ENCODE measurements around the gene NNMT. TPM values are rescaled to one million over a fixed set of nuclear protein-coding genes. Genes with fewer than 3 reads are reported as not detected.
A peak's percentile ranks its signal among the peaks of the same experiment; 100 is the strongest.

Gene NNMT
- total RNA-seq, 1 donor from 2014 or later = 394 TPM

- peaks cover 24% of the 10 kb centered on the region for H3K4me1 ChIP-seq (ENCODE audit: insufficient read depth, low read length)
- H3K27ac ChIP-seq (ENCODE audit: low read depth, low read length) = no peak overlapping the region
- Mint-ChIP-seq H3K36me3 (ENCODE audit: low read depth, unreplicated experiment) (peaks cover 52% of the 10 kb centered on the region), H3K4me1 (ENCODE audit: low read depth, unreplicated experiment) (peaks cover 28% of the 10 kb centered on the region), H3K27ac (ENCODE audit: unreplicated experiment) (peak overlapping the region; percentile 100), H3K4me3 (ENCODE audit: unreplicated experiment) (peak overlapping the region; percentile 93), H3K9me3 (ENCODE audit: unreplicated experiment) (peaks cover 19% of the 10 kb centered on the region), H3K27me3 (ENCODE audit: low read depth, unreplicated experiment) (no peaks in the 10 kb centered on the region)
- H3K27me3 ChIP-seq (ENCODE audit: insufficient read depth, low read length) = no peaks in the 10 kb centered on the region
- peak overlapping the region; percentile 86 for H3K4me2 ChIP-seq (ENCODE audit: low read length)
- peaks cover 73% of the 10 kb centered on the region for H3K79me2 ChIP-seq (ENCODE audit: insufficient read depth, low read length)
- H3K9me3 ChIP-seq (ENCODE audit: insufficient read depth, low read depth, low read length) = peaks cover 6% of the 10 kb centered on the region
- peak overlapping the region; percentile 89 for H3K9ac ChIP-seq (ENCODE audit: low read length)
- TF ChIP-seq EZH2 (IDR thresholded peaks at IDR 0.05; ENCODE audit: insufficient read depth, low read length) (no peak), CTCF (IDR thresholded peaks at IDR 0.05; ENCODE audit: insufficient read depth, low read depth, low read length) (no peak)
- no peak for DNase-seq (ENCODE audit: low read depth)
- H3K36me3 ChIP-seq (ENCODE audit: insufficient read depth, low read length) = peaks cover 18% of the 10 kb centered on the region
- FAIRE-seq = no peak
- no peak overlapping the region for H2AFZ ChIP-seq (ENCODE audit: low read depth, low read length)
- peak overlapping the region; percentile 67 for H3K4me3 ChIP-seq (ENCODE audit: insufficient read depth, low read depth, low read length)
- H4K20me1 ChIP-seq (ENCODE audit: insufficient read depth, low read length) = peaks cover 14% of the 10 kb centered on the region
These were observed 2.5 kb downstream of the NNMT start for GRCh38 chr11:114298710-114299109.

- Mint-ChIP-seq H3K36me3 (ENCODE audit: low read depth, unreplicated experiment) (peaks cover 62% of the 10 kb centered on the region), H3K4me1 (ENCODE audit: low read depth, unreplicated experiment) (peaks cover 19% of the 10 kb centered on the region), H3K27me3 (ENCODE audit: low read depth, unreplicated experiment) (no peaks in the 10 kb centered on the region), H3K4me3 (ENCODE audit: unreplicated experiment) (peak overlapping the region; percentile 93), H3K9me3 (ENCODE audit: unreplicated experiment) (peaks cover 19% of the 10 kb centered on the region), H3K27ac (ENCODE audit: unreplicated experiment) (peak overlapping the region; percentile 41)
- DNase-seq (ENCODE audit: low read depth) = no peak
- no peaks in the 10 kb centered on the region for H3K27me3 ChIP-seq (ENCODE audit: insufficient read depth, low read length)
- peaks cover 6% of the 10 kb centered on the region for H3K9me3 ChIP-seq (ENCODE audit: insufficient read depth, low read depth, low read length)
- FAIRE-seq = no peak
- H4K20me1 ChIP-seq (ENCODE audit: insufficient read depth, low read length) = peaks cover 24% of the 10 kb centered on the region
- H3K79me2 ChIP-seq (ENCODE audit: insufficient read depth, low read length) = peaks cover 87% of the 10 kb centered on the region
- TF ChIP-seq EZH2 (IDR thresholded peaks at IDR 0.05; ENCODE audit: insufficient read depth, low read length) = no peak
- TF ChIP-seq CTCF (IDR thresholded peaks at IDR 0.05; ENCODE audit: insufficient read depth, low read depth, low read length) = no peak
- H3K4me3 ChIP-seq (ENCODE audit: insufficient read depth, low read depth, low read length) = peak overlapping the region; percentile 15
- no peak overlapping the region for H3K27ac ChIP-seq (ENCODE audit: low read depth, low read length)
- H3K4me2 ChIP-seq (ENCODE audit: low read length) = peak overlapping the region; percentile 86
- peaks cover 7% of the 10 kb centered on the region for H3K4me1 ChIP-seq (ENCODE audit: insufficient read depth, low read length)
- H2AFZ ChIP-seq (ENCODE audit: low read depth, low read length) = no peak overlapping the region
- peaks cover 18% of the 10 kb centered on the region for H3K36me3 ChIP-seq (ENCODE audit: insufficient read depth, low read length)
- no peak overlapping the region for H3K9ac ChIP-seq (ENCODE audit: low read length)
These were observed 4.9 kb downstream of the NNMT start for GRCh38 chr11:114301088-114301487.

- DNase-seq (ENCODE audit: low read depth) (no peak), FAIRE-seq (no peak)
- Histone ChIP-seq H3K4me3 (ENCODE audit: insufficient read depth, low read depth, low read length) (no peak overlapping the region), H4K20me1 (ENCODE audit: insufficient read depth, low read length) (peaks cover 28% of the 10 kb centered on the region), H3K9ac (ENCODE audit: low read length) (no peak overlapping the region), H3K4me2 (ENCODE audit: low read length) (no peak overlapping the region), H3K36me3 (ENCODE audit: insufficient read depth, low read length) (peaks cover 18% of the 10 kb centered on the region), H3K4me1 (ENCODE audit: insufficient read depth, low read length) (peaks cover 7% of the 10 kb centered on the region), H3K79me2 (ENCODE audit: insufficient read depth, low read length) (peaks cover 89% of the 10 kb centered on the region), H3K27me3 (ENCODE audit: insufficient read depth, low read length) (no peaks in the 10 kb centered on the region), H3K27ac (ENCODE audit: low read depth, low read length) (no peak overlapping the region), H3K9me3 (ENCODE audit: insufficient read depth, low read depth, low read length) (peaks cover 6% of the 10 kb centered on the region), H2AFZ (ENCODE audit: low read depth, low read length) (no peak overlapping the region)
- TF ChIP-seq CTCF (IDR thresholded peaks at IDR 0.05; ENCODE audit: insufficient read depth, low read depth, low read length) = no peak
- no peak for TF ChIP-seq EZH2 (IDR thresholded peaks at IDR 0.05; ENCODE audit: insufficient read depth, low read length)
- Mint-ChIP-seq H3K27me3 (ENCODE audit: low read depth, unreplicated experiment) (no peaks in the 10 kb centered on the region), H3K4me3 (ENCODE audit: unreplicated experiment) (peak overlapping the region; percentile 93), H3K9me3 (ENCODE audit: unreplicated experiment) (peaks cover 21% of the 10 kb centered on the region), H3K27ac (ENCODE audit: unreplicated experiment) (no peak overlapping the region), H3K36me3 (ENCODE audit: low read depth, unreplicated experiment) (peaks cover 65% of the 10 kb centered on the region), H3K4me1 (ENCODE audit: low read depth, unreplicated experiment) (peaks cover 20% of the 10 kb centered on the region)
These were observed 5.7 kb downstream of the NNMT start for GRCh38 chr11:114301927-114302326.
